ENCODE data around the gene RPA1. TPM values are rescaled to one million over a fixed set of nuclear protein-coding genes. Genes with fewer than 3 reads are reported as not detected.

The RPA1 gene
- total RNA-seq, 1 experiment from 2014 or later: 201 TPM

DNA sequence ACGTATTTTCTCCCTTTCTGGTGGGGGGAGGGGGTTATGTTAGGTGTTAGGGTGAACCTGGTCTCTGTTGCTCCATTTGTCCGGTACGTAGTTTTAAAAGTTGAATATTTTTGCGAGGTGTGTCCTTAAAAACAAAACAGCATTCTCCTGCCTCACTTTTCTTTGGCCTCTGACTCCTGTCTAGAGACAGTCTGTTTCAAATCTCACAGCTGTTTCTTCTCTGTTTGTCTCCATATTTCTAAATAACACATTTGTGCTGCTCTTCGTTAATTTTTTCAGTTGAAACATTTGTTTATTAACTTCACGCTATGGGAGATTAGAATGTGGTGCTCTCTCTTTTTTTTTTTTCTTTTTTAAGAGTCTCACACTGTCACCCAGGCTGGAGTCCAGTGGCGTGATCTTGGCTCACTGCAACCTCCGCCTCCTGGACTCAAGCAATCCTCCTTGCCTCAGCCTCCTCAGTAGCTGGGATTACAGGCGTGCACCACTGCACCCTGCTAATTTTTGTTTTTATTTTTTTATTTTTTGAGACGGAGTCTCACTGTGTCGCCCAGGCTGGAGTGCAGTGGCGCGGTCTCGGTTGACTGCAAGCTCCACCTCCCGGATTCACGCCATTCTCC is 31.7 kb downstream of the RPA1 start:
- no peak overlapping the region for H2AFZ ChIP-seq
- no peaks in the 10 kb centered on the region for H3K9me3 ChIP-seq (ENCODE audit: insufficient read depth, low read depth)
- no peak overlapping the region for H3K27ac ChIP-seq
- intact Hi-C loops (cut with micrococcal nuclease; ENCODE audit: unreplicated experiment): no loop called here
- CTCF ChIA-PET: interaction anchor here (0.6 kb wide), 1 partner anchor 659 kb away, joined by 4 read pairs; no protein-coding TSS in a partner anchor
- H4K20me1 ChIP-seq (ENCODE audit: insufficient read depth): no peaks in the 10 kb centered on the region
- BruUV-seq (replicated peaks): no TSS peak
- peaks cover 25% of the 10 kb centered on the region for H3F3A ChIP-seq (ENCODE audit: insufficient read depth, low read depth)
- no peak overlapping the region for H3K4me2 ChIP-seq
- DNase-seq: no peak
- H3K4me3 ChIP-seq: no peak overlapping the region
- no peaks in the 10 kb centered on the region for H3K27me3 ChIP-seq (ENCODE audit: insufficient read depth, low read depth)
- TF ChIP-seq, protein P1, sequence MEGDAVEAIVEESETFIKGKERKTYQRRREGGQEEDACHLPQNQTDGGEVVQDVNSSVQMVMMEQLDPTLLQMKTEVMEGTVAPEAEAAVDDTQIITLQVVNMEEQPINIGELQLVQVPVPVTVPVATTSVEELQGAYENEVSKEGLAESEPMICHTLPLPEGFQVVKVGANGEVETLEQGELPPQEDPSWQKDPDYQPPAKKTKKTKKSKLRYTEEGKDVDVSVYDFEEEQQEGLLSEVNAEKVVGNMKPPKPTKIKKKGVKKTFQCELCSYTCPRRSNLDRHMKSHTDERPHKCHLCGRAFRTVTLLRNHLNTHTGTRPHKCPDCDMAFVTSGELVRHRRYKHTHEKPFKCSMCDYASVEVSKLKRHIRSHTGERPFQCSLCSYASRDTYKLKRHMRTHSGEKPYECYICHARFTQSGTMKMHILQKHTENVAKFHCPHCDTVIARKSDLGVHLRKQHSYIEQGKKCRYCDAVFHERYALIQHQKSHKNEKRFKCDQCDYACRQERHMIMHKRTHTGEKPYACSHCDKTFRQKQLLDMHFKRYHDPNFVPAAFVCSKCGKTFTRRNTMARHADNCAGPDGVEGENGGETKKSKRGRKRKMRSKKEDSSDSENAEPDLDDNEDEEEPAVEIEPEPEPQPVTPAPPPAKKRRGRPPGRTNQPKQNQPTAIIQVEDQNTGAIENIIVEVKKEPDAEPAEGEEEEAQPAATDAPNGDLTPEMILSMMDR (conservative IDR thresholded peaks at IDR 0.05): no peak
- no peak for TF ChIP-seq EZH2 (IDR thresholded peaks at IDR 0.05; ENCODE audit: low read depth)
- POLR2A ChIA-PET (ENCODE audit: unreplicated experiment): no interaction called here
- no peaks in the 10 kb centered on the region for H3K4me1 ChIP-seq (replicated peaks; ENCODE audit: insufficient read depth)
- H3K36me3 ChIP-seq (ENCODE audit: low read depth): peaks cover 9% of the 10 kb centered on the region
- no peaks in the 10 kb centered on the region for H3K79me2 ChIP-seq (ENCODE audit: low read depth)
- no peaks in the 10 kb centered on the region for H3K9me2 ChIP-seq (ENCODE audit: insufficient read depth)

DNA sequence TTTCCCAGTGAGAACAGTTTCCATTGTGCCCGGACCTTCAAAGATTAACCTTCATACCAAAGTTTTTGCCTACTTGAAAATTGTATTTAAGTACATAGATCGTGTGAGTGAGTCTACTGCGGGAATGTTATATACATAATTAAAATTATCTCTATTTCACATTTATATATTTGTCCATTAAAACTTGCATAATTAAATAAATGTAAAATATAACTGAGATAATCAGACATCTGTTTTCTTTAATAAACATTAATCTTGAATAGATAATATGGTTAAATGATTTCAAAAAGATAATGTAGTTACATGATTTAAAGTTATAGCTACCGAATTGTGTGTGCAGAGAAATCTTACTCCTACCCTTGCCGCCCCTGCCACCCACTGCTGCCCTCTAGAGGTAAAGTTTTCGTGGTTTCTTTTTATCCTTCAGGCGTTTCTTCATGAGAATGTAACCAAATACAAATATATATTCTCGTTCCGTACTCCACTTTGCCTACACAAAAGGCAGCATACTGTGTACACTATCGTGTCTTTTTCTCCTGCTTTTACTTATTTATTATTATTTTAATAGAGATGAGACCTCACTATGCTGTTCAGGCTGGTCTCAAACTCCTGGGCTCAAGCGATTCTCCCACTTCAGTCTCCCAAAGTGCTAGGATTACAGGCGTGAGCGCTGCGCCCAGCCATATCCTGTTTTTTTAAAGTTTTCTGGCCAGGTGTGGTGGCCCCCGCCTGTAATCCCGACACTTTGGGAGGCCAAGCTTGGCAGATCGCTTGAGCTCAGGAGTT is 35.6 kb downstream of the RPA1 start:
- ChIA-PET POLR2A (ENCODE audit: unreplicated experiment) (interaction anchor here (0.6 kb wide), 1 partner anchor 148 kb away, joined by 4 read pairs; no protein-coding TSS in a partner anchor), CTCF (interaction anchor here (0.5 to 1.5 kb wide), 6 partner anchors 20 to 151 kb away, joined by 3 to 8 read pairs (median 5); partner anchors contain the start of genes RPA1 and SMYD4)
- H3K36me3 ChIP-seq (ENCODE audit: low read depth): no peaks in the 10 kb centered on the region; the same call in 1 of the 2 replicates
- no peaks in the 10 kb centered on the region for H3K9me3 ChIP-seq (ENCODE audit: insufficient read depth, low read depth)
- no TSS peak for BruUV-seq (replicated peaks)
- no peaks in the 10 kb centered on the region; the same call in 1 of the 2 replicates for H4K20me1 ChIP-seq (ENCODE audit: insufficient read depth)
- no peak overlapping the region for H2AFZ ChIP-seq
- no peak overlapping the region for H3K4me3 ChIP-seq
- peaks cover 22% of the 10 kb centered on the region for H3F3A ChIP-seq (ENCODE audit: insufficient read depth, low read depth)
- no peaks in the 10 kb centered on the region for H3K4me1 ChIP-seq (replicated peaks; ENCODE audit: insufficient read depth)
- no peaks in the 10 kb centered on the region for H3K79me2 ChIP-seq (ENCODE audit: low read depth)
- TF ChIP-seq EZH2 (IDR thresholded peaks at IDR 0.05; ENCODE audit: low read depth): no peak
- TF ChIP-seq, protein P1 (conservative IDR thresholded peaks at IDR 0.05): peak; percentile 84
- H3K27ac ChIP-seq: no peak overlapping the region
- no peaks in the 10 kb centered on the region for H3K27me3 ChIP-seq (ENCODE audit: insufficient read depth, low read depth)
- H3K4me2 ChIP-seq: no peak overlapping the region
- intact Hi-C loops (cut with micrococcal nuclease; ENCODE audit: unreplicated experiment): loop anchor here (2.0 kb wide), 1 partner anchor 151 kb away; no protein-coding TSS in a partner anchor
- no peaks in the 10 kb centered on the region for H3K9me2 ChIP-seq (ENCODE audit: insufficient read depth)
- DNase-seq: peak in 1 of 2 experiments; percentile 54

DNA sequence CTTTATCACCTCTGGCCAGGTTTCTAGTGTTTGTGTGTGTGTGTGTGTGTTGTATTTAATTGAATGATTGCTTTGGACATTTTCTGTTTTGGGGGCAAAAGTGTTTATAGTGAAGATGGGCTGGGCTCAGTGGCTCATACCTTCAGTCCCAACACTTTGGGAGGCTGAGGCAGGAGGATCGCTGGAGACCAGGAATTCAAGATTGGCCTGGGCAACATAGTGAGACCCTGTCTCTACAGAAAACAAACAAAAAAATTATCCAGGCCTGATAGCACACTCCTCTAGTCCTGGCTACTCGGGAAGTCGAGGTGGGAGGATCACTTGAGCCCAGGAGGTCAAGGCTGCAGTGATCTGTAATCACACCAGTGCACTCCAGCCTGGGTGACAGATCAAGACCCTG is 37.5 kb downstream of the RPA1 start:
- H3K27ac ChIP-seq: no peak overlapping the region
- no peaks in the 10 kb centered on the region for H3K9me2 ChIP-seq (ENCODE audit: insufficient read depth)
- no peak overlapping the region for H3K4me3 ChIP-seq
- CTCF ChIA-PET: no interaction called here
- intact Hi-C loops (cut with micrococcal nuclease; ENCODE audit: unreplicated experiment): no loop called here
- no peaks in the 10 kb centered on the region for H3K36me3 ChIP-seq (ENCODE audit: low read depth)
- peaks cover 18% of the 10 kb centered on the region for H3F3A ChIP-seq (ENCODE audit: insufficient read depth, low read depth)
- H4K20me1 ChIP-seq (ENCODE audit: insufficient read depth): no peaks in the 10 kb centered on the region; the same call in 1 of the 2 replicates
- POLR2A ChIA-PET (ENCODE audit: unreplicated experiment): no interaction called here
- DNase-seq: no peak
- TF ChIP-seq, protein P1 (conservative IDR thresholded peaks at IDR 0.05): no peak
- no peak for TF ChIP-seq EZH2 (IDR thresholded peaks at IDR 0.05; ENCODE audit: low read depth)
- BruUV-seq (replicated peaks): no TSS peak
- H3K79me2 ChIP-seq (ENCODE audit: low read depth): no peaks in the 10 kb centered on the region
- no peaks in the 10 kb centered on the region for H3K4me1 ChIP-seq (replicated peaks; ENCODE audit: insufficient read depth)
- no peak overlapping the region for H3K4me2 ChIP-seq
- H2AFZ ChIP-seq: no peak overlapping the region
- no peaks in the 10 kb centered on the region for H3K9me3 ChIP-seq (ENCODE audit: insufficient read depth, low read depth)
- H3K27me3 ChIP-seq (ENCODE audit: insufficient read depth, low read depth): no peaks in the 10 kb centered on the region

Data from PC-9 (cell line).